ENCODE data around the gene NKAIN4. TPM values are rescaled to one million over a fixed set of nuclear protein-coding genes. Genes with fewer than 3 reads are reported as not detected.

The NKAIN4 gene
- total RNA-seq, 1 experiment from 2014 or later: not detected

DNA sequence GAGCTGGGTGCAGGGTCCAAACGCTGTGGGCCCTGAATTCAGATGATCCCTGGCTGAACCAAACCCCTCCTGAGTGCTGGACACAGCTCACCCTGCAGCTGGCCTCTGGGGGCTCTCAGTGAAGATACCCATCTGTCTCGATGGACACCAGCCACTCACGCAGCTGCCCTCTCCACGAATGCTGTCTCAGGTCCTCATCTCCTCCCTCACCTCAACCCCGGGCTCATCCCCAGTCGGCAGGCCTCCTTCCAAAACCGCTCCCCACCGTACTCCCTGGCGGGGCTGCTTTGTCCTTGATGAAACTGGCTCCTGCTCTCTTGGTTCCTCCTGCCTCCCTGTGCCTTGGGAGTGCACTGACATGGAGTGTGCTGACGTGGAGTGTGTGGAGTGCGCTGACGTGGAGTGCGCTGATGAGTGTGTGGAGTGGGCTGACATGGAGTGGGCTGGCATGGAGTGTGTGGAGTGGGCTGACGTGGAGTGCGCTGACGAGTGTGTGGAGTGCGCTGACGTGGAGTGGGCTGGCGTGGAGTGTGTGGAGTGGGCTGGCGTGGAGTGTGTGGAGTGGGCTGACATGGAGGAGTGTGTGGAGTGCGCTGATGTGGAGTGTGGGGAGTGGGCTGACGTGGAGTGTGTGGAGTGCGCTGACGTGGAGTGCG, 34.3 kb downstream of the NKAIN4 start:
- Histone ChIP-seq H2AFZ (no peak overlapping the region), H3K4me1 (replicated peaks; ENCODE audit: insufficient read depth) (peaks cover 38% of the 10 kb centered on the region), H3K4me3 (no peak overlapping the region), H3K27ac (no peak overlapping the region), H3F3A (ENCODE audit: insufficient read depth, low read depth) (peaks cover 41% of the 10 kb centered on the region), H3K27me3 (ENCODE audit: insufficient read depth, low read depth) (peaks cover 17% of the 10 kb centered on the region), H4K20me1 (ENCODE audit: insufficient read depth) (peaks cover 5% of the 10 kb centered on the region), H3K9me2 (ENCODE audit: insufficient read depth) (no peaks in the 10 kb centered on the region), H3K4me2 (no peak overlapping the region), H3K79me2 (ENCODE audit: low read depth) (peaks cover 7% of the 10 kb centered on the region), H3K36me3 (ENCODE audit: low read depth) (peaks cover under 1% of the 10 kb centered on the region; the same call in 1 of the 2 replicates), H3K9me3 (ENCODE audit: insufficient read depth, low read depth) (no peaks in the 10 kb centered on the region)
- DNase-seq: no peak
- TF ChIP-seq, protein P1, sequence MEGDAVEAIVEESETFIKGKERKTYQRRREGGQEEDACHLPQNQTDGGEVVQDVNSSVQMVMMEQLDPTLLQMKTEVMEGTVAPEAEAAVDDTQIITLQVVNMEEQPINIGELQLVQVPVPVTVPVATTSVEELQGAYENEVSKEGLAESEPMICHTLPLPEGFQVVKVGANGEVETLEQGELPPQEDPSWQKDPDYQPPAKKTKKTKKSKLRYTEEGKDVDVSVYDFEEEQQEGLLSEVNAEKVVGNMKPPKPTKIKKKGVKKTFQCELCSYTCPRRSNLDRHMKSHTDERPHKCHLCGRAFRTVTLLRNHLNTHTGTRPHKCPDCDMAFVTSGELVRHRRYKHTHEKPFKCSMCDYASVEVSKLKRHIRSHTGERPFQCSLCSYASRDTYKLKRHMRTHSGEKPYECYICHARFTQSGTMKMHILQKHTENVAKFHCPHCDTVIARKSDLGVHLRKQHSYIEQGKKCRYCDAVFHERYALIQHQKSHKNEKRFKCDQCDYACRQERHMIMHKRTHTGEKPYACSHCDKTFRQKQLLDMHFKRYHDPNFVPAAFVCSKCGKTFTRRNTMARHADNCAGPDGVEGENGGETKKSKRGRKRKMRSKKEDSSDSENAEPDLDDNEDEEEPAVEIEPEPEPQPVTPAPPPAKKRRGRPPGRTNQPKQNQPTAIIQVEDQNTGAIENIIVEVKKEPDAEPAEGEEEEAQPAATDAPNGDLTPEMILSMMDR (conservative IDR thresholded peaks at IDR 0.05): no peak
- TF ChIP-seq EZH2 (IDR thresholded peaks at IDR 0.05; ENCODE audit: low read depth): no peak
- POLR2A ChIA-PET (ENCODE audit: unreplicated experiment): interaction anchor here (0.5 kb wide), 1 partner anchor 488 kb away, joined by 6 read pairs; the partner anchor contains the start of genes ARFRP1 and ZGPAT
- CTCF ChIA-PET: no interaction called here
- intact Hi-C loops (cut with micrococcal nuclease; ENCODE audit: unreplicated experiment): loop anchor here (5.0 kb wide), 1 partner anchor 72 kb away; the partner anchor contains the start of gene COL20A1
- no TSS peak for BruUV-seq (replicated peaks)

DNA sequence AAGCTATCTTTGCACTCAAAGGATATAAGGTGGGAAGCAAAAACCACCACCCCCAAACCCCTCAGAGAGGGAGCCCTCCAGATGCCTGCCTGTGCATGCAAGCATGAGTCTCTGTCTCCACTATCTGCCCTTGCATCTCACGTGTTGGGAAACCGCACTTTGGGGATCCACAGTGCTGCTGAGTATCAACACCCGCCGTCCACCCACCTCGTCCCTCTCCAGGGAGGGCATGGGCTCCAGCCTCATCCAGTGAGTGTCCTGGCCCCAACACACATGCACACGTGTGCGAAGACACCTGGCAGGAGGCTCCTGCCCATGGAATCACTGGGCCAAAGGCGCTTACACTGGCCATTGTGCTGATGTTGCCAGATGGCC, 34.8 kb downstream of the NKAIN4 start:
- H4K20me1 ChIP-seq (ENCODE audit: insufficient read depth): peaks cover 10% of the 10 kb centered on the region

DNA sequence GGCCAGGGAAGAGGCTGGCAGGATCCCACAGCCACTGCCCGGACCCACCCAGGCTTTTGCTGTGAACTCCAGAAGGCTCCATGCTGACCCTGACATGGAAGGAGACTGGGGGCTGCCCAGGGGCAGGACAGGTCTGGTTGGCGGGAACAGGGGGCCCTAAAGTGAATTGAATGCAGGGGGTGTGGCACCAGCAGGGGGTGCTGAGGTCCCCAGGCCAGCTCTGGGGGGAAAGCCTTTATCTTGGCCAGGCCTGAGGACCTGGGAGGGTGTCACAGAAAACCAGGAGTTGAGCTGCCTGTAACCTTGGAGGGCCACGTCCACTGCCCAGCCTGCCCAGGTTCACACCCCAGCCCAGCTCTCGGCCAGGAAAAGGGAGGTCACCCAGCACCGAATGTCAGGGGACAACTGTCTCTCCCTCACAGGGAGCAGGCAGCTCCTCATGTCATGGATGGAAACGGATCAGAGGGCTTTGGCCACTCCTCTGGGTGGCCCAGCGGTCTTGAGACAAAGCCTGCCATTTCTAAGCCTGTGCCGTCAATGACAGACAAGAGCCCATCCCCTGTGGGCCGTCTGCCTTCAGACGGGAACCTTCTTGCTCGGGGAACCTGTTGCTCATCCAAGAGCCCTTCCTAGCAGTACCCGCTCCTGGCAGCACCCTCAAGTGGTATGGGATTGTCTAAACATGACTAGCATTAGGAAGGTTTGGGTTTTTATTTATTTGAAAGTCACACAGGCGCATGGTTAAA, 35.4 kb downstream of the NKAIN4 start:
- ChIA-PET CTCF (no interaction called here), POLR2A (ENCODE audit: unreplicated experiment) (no interaction called here)
- Histone ChIP-seq H4K20me1 (ENCODE audit: insufficient read depth) (peaks cover 12% of the 10 kb centered on the region), H3K4me1 (replicated peaks; ENCODE audit: insufficient read depth) (peaks cover 38% of the 10 kb centered on the region), H2AFZ (no peak overlapping the region), H3F3A (ENCODE audit: insufficient read depth, low read depth) (peaks cover 39% of the 10 kb centered on the region), H3K4me2 (no peak overlapping the region), H3K27ac (no peak overlapping the region), H3K27me3 (ENCODE audit: insufficient read depth, low read depth) (peaks cover 17% of the 10 kb centered on the region), H3K36me3 (ENCODE audit: low read depth) (peaks cover 11% of the 10 kb centered on the region), H3K9me2 (ENCODE audit: insufficient read depth) (no peaks in the 10 kb centered on the region), H3K4me3 (no peak overlapping the region), H3K9me3 (ENCODE audit: insufficient read depth, low read depth) (no peaks in the 10 kb centered on the region), H3K79me2 (ENCODE audit: low read depth) (peaks cover 18% of the 10 kb centered on the region)
- TF ChIP-seq, protein P1 (conservative IDR thresholded peaks at IDR 0.05): no peak
- TF ChIP-seq EZH2 (IDR thresholded peaks at IDR 0.05; ENCODE audit: low read depth): no peak
- intact Hi-C loops (cut with micrococcal nuclease; ENCODE audit: unreplicated experiment): no loop called here
- DNase-seq: no peak
- no TSS peak for BruUV-seq (replicated peaks)

More for the DNA sequence above, 34.8 kb downstream of the NKAIN4 start:
- Histone ChIP-seq H3K36me3 (ENCODE audit: low read depth) (peaks cover 6% of the 10 kb centered on the region), H3K9me2 (ENCODE audit: insufficient read depth) (no peaks in the 10 kb centered on the region), H3K9me3 (ENCODE audit: insufficient read depth, low read depth) (no peaks in the 10 kb centered on the region), H3K79me2 (ENCODE audit: low read depth) (peaks cover 13% of the 10 kb centered on the region), H3K4me1 (replicated peaks; ENCODE audit: insufficient read depth) (peaks cover 38% of the 10 kb centered on the region), H3K4me3 (no peak overlapping the region), H3K27ac (no peak overlapping the region), H3K27me3 (ENCODE audit: insufficient read depth, low read depth) (peaks cover 17% of the 10 kb centered on the region), H3F3A (ENCODE audit: insufficient read depth, low read depth) (peaks cover 41% of the 10 kb centered on the region), H2AFZ (no peak overlapping the region), H3K4me2 (no peak overlapping the region)
- CTCF ChIA-PET: no interaction called here
- no TSS peak for BruUV-seq (replicated peaks)
- intact Hi-C loops (cut with micrococcal nuclease; ENCODE audit: unreplicated experiment): no loop called here
- TF ChIP-seq EZH2 (IDR thresholded peaks at IDR 0.05; ENCODE audit: low read depth): no peak
- TF ChIP-seq, protein P1 (conservative IDR thresholded peaks at IDR 0.05): no peak
- no peak for DNase-seq
- POLR2A ChIA-PET (ENCODE audit: unreplicated experiment): no interaction called here

All from PC-9 (cell line).